AG04450 (cell line): ENCODE results near the gene DND1. TPM values are rescaled to one million over a fixed set of nuclear protein-coding genes. Genes with fewer than 3 reads are reported as not detected.
"Not testable (repeated sequence)": the region's sequence is repeated elsewhere in the genome, so short reads cannot be mapped to it uniquely, and the experiment has no call there.

Experiments used
- CTCF ChIA-PET: fragments of 300-600, 350-600 bp; formaldehyde crosslinking; extraction: SDS; loops from one replicate; lab custom pipeline; 2022; ENCODE audit warnings: antibody characterized with exemption, inconsistent platforms; lab: Charles Lee
- POLR2A ChIA-PET: fragments of 350-600 bp; formaldehyde crosslinking; extraction: SDS; loops from one replicate; lab custom pipeline; 2021; ENCODE audit warnings: antibody characterized with exemption, inconsistent platforms; lab: Yijun Ruan, JAX
- DNase-seq: peaks from one replicate; pipeline ENCODE4 v3.0.0-alpha.2; 2011; ENCODE audit warnings: low read depth, low spot score
- H3K27ac ChIP-seq: one replicate; pipeline ENCODE4 v1.5.1; 2012; ENCODE audit warnings: low read depth, low read length, control low read depth
- H3K27me3 ChIP-seq: one replicate; pipeline ENCODE4 v1.6.0; 2012; ENCODE audit warnings: low read length; ENCODE audit not compliant: control insufficient read depth, insufficient read depth
- H3K4me3 ChIP-seq: 2 replicates; pipeline ENCODE4 v1.5.1; 2011; ENCODE audit warnings: mild to moderate bottlenecking, low read depth, low read length, control low read depth
- H3K9me3 ChIP-seq: 2 replicates; pipeline ENCODE4 v1.5.1; 2012; ENCODE audit warnings: low read length; ENCODE audit not compliant: control insufficient read depth, insufficient read depth
- CTCF ChIP-seq: IDR thresholded peaks from 2 replicates; pipeline ENCODE4 v1.5.1; 2011; ENCODE audit warnings: low read depth, low read length, control low read depth, inconsistent platforms
- polyA plus RNA-seq: library from polyadenylated mRNA; depleted of rRNA; stranded (reverse); fragments of >200 nt; gene quantifications from 2 replicates; pipeline ENCODE4 v1.2.3, GENCODE V29; 2011

DND1 gene
- polyA plus RNA-seq, 1 experiment, result 0.14 TPM

GRCh38 chr5:140711794-140712193, 38.4 kb upstream of the DND1 start:
- Histone ChIP-seq H3K27me3 (no peaks in the 10 kb centered on the region), H3K27ac (no peak overlapping the region), H3K9me3 (no peaks in the 10 kb centered on the region), H3K4me3 (no peak overlapping the region)
- no peak for DNase-seq
- ChIA-PET CTCF (interaction anchor here (0.6 to 2.9 kb wide), 5 partner anchors 8 to 353 kb away, joined by 3 to 7 read pairs (median 5); partner anchors contain the start of gene ZMAT2), POLR2A (interaction anchor here (1.1 to 2.1 kb wide), 5 partner anchors 12 to 311 kb away, joined by 4 to 14 read pairs (median 7); partner anchors contain the start of genes HARS1, HARS2, IK and NDUFA2)
- no peak for TF ChIP-seq CTCF

- no peak for TF ChIP-seq CTCF
- POLR2A ChIA-PET, result interaction anchor here (1.1 to 2.1 kb wide), 5 partner anchors 11 to 310 kb away, joined by 4 to 14 read pairs (median 7); partner anchors contain the start of genes HARS1, HARS2, IK and NDUFA2
- no peaks in the 10 kb centered on the region for H3K27me3 ChIP-seq
- peak overlapping the region; percentile 60 for H3K4me3 ChIP-seq
- peak; percentile 95 for DNase-seq
- CTCF ChIA-PET, result interaction anchor here (0.6 to 2.9 kb wide), 5 partner anchors 9 to 1711 kb away, joined by 3 to 7 read pairs (median 5); partner anchors contain the start of gene ZMAT2
- H3K27ac ChIP-seq, result peak overlapping the region; percentile 93
- no peaks in the 10 kb centered on the region for H3K9me3 ChIP-seq
These were observed 37.6 kb upstream of the DND1 start for GRCh38 chr5:140710899-140711552.

GRCh38 chr5:140708787-140709186, 35.4 kb upstream of the DND1 start:
- DNase-seq, CTCF ChIA-PET, H3K27me3 ChIP-seq, H3K27ac ChIP-seq, H3K4me3 ChIP-seq, H3K9me3 ChIP-seq: not testable (repeated sequence)
- POLR2A ChIA-PET, result interaction anchor here (1.5 kb wide), 1 partner anchor 16 kb away, joined by 3 read pairs; no protein-coding TSS in a partner anchor

- no peak overlapping the region for H3K4me3 ChIP-seq
- ChIA-PET POLR2A (interaction anchor here (0.7 to 1.5 kb wide), 2 partner anchors 11 to 15 kb away, joined by 3 to 15 read pairs; no protein-coding TSS in a partner anchor), CTCF (no interaction called here)
- no peak for DNase-seq
- no peak overlapping the region for H3K27ac ChIP-seq
- H3K27me3 ChIP-seq, result no peaks in the 10 kb centered on the region
- H3K9me3 ChIP-seq, result no peaks in the 10 kb centered on the region
- no peak for TF ChIP-seq CTCF
These were observed 34.4 kb upstream of the DND1 start for GRCh38 chr5:140707812-140708211.

GRCh38 chr5:140700177-140701144, 27.1 kb upstream of the DND1 start, which contains the start of gene ZMAT2:
ZMAT2 (plus strand) TSS chr5:140700447; CDS start chr5:140700461, 14 bp downstream.
- peak; percentile 96 for DNase-seq
- POLR2A ChIA-PET, result interaction anchor here (0.7 to 1.2 kb wide), 6 partner anchors 9 to 299 kb away, joined by 3 to 21 read pairs (median 5); partner anchors contain the start of genes ANKHD1, HARS1, HARS2 and IK
- peak within 1 kb of the TSS; percentile 39 for H3K27ac ChIP-seq
- CTCF ChIA-PET, result interaction anchor here (0.6 to 1.7 kb wide), 2 partner anchors 11 to 18 kb away, joined by 3 read pairs; no protein-coding TSS in a partner anchor
- H3K9me3 ChIP-seq, result no peaks in the 10 kb centered on the region
- TF ChIP-seq CTCF, result no peak
- peak within 1 kb of the TSS; percentile 92 for H3K4me3 ChIP-seq
- no peaks in the 10 kb centered on the region for H3K27me3 ChIP-seq
